GM03348 (cell line): ENCODE measurements around the gene DUSP28.
"Not testable (repeated sequence)": the region's sequence is repeated elsewhere in the genome, so short reads cannot be mapped to it uniquely, and the experiment has no call there.

ENCODE experiments used
- DNase-seq: peaks from one replicate; pipeline ENCODE4 v3.0.0; 2012; ENCODE audit warnings: low spot score

Gene DUSP28

GRCh38 chr2:240560480-240561324 lies 545 bp downstream of the DUSP28 start:
- peak; percentile 98 for DNase-seq

DNA sequence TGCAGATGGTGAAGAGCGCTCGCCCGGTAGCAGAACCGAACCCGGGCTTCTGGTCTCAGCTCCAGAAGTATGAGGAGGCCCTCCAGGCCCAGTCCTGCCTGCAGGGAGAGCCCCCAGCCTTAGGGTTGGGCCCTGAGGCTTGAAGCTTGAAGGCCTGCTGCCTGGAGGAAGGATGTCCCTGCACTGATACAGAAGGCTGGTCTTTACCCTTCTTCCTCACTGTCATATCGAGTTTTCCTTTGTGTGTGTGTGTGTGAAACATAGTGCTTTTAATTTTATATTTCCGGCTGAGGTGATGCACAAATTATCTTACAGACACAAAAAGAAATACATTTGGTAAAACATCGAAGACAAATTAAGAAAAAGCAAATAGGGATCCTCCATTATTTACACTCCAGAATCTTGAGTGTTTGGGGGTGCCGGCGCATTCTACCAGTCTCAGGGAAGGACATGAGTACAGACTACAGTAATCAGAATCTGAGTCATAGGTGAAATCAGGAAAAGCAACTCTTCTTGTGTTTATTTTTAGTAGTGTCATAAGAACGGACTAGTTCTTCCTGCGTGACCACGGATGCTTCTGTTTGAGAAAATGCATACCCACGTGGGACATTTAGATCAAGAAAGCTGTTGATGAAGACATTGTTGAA lies 1.3 kb downstream of the DUSP28 start:
- peak; percentile 19 for DNase-seq

GRCh38 chr2:240563231-240563630 lies 3.1 kb downstream of the DUSP28 start:
- not testable (repeated sequence) for DNase-seq

DNA sequence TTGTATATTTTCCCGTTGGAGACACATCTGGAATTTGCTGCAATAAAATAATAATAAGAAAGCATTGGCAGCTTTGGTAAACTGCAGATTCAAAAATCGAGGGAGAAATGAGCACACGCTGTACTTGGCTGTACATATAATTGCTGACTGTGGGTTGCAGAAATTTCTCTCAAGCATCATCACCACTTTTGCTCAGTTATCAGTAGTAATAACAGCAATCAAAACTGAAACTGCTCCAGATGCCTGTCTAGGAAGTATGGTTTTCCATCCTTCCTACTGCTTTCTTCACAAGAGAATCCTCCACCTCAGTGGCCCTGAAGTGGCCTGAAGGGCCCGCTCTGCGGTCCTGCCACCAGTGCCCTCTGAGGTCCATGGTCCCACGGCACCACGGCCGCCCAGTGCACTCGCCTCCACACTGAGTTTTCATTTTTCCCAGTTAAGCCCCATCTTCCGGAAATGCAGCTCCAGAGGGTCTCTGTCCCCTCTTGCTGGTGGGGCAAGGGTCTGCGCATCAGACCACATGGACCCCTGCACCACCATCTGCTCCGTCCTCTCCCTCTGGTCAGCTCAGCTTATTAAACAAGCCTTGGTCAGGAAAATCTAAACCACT lies 3.9 kb downstream of the DUSP28 start:
- no peak for DNase-seq

- DNase-seq: no peak
Observed at GRCh38 chr2:240564561-240565332, 4.6 kb downstream of the DUSP28 start.

DNA sequence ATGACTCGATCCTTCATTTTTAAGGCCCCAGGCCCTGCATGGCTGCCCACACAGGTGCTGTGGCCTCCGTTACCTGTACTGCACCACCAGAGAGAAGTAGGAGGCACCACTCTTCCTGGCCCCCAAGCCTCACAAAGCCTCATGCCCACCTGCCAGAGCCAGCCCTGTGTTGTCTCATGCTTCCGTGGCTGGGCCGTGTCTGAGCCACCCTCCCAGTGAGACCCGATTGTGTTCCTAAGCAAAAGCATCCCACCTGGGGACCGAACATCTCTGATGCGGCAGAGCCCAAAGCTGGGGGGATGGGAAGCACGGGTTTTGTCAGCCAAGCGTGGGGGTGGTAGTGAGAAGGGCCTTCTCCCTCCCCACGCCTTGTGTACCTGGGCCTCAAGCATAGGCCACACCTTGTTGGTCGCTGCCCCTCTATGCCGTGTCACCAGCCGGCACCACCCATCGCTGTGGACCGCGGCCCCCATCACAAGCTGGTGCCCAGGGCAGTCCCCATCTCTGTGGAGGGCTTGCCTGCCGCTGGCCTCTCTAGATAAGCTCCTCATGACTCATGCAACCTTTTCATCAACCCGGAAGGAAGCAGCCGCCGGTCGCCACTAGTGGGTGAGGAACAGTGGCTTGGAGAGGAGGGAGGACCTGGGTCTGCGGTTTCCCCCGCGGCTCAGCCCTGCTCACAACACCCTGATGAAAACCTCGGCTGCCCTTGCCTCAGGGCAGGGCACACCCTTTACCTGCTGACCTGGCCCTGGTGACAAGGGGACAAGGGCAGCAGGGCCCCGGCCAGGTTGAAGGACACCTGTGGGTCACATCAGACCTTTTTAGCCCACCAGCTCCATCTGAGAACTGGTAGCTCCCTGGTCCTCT lies 5.4 kb downstream of the DUSP28 start:
- DNase-seq: peak; percentile 62

DNA sequence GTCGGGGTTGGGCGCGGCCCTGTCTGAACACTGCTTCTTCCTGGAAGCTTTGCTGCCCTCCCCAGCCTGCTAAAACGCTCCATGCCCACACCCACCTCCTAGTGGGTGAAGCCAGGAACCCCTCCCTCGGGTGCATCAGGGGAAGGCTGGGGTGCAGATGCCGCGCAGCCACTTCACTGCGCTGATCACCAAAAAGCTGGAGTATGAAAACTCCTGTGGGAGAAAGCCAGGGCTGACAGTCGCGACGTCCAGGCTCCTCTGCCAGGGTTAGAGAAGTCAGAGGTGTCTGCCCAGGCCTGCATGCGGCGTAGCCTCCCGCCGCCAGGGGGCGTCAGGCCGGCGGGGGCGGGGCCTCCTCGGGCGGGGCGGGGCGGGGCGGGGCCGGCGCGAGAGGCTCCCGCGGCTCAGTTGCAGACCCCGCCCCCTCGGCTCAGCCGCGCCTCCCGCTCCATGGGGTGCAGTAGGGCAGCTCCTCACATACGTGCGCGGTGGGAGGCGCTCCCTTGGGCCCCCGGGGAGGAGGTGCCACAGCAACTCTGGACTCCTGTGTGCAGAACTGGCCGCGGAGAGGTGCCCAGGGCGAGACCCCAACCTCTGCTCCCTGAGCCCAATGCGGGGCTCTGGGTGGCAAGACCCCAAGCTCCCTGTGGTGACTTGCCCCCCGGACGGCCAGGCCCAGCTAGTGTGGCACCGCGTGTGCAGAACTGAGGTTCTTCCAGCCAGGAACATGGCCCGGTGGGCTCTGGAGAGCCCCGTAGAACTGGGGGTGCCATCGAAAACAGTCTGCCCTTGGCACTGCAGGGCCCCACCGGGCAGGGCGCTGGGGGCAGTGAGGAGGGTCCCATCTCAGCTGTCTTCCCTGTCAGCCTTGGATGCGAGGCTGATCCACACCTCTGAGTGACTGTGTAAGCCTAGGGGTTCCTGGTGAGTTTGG lies 6.3 kb downstream of the DUSP28 start:
- DNase-seq: peak; percentile 96

GRCh38 chr2:240567137-240567871 lies 7.1 kb downstream of the DUSP28 start:
- no peak for DNase-seq

- DNase-seq: peak; percentile 88
Observed at GRCh38 chr2:240567872-240568677, 7.9 kb downstream of the DUSP28 start, which contains the start of gene RNPEPL1. RNPEPL1 (plus strand) TSS chr2:240568484; CDS start chr2:240568587, 103 bp downstream.

DNA sequence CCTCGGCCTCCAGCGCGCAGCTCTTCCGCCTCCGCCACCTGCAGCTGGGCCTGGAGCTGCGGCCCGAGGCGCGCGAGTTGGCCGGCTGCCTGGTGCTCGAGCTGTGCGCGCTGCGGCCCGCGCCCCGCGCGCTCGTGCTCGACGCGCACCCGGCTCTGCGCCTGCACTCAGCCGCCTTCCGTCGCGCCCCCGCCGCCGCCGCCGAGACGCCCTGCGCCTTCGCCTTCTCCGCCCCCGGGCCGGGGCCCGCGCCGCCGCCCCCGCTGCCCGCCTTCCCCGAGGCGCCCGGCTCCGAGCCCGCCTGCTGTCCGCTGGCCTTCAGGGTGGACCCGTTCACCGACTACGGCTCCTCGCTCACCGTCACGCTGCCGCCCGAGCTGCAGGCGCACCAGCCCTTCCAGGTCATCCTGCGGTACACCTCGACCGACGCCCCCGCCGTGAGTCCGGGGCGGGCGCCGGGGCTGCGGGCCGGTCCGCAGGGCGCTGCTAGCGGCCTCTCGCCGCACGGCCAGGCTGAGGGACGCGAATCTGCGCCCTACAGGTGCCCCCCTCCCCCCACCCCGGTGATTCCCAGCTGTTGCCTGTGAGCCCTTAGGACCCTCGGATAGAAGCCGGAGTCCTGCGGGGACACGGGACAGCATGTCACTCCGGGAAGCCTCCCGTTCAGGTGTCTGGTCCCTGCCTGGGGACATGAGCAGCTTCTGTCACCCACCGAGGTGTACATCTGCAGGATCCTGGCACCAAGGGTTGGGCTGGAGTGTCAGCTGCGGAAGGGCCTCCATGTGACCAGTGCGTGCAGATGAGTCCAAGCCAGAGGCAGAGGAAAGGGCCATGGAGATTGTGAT lies 8.7 kb downstream of the DUSP28 start:
- DNase-seq: peak; percentile 83

- DNase-seq: no peak
Observed at GRCh38 chr2:240569523-240569997, 9.4 kb downstream of the DUSP28 start.

DNA sequence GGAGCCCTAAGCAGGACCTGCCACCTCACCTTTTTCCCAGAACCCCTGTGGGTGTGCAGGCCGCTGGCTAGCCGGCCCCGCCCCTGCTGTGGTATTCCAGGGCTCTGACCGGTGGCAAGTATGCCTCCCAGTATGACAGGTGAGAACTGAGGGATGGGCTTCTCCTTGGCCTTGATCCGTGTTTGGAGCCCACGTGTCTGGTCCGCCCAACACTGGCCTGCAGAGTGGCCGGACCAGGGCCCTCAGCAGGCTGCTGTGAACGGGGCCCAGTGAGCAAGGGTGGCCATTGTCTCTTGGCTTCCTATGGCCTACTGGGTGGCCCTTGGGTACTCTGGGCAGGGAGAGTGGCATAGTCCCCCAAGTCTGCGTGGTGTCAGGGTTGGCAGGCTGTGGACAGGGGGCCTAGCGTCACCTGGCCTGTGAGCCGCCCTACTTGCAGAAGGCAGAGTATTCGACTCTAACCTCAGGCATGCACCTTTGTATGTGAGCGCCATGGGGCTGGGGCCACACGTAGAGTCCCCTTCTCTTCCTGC lies 9.9 kb downstream of the DUSP28 start:
- DNase-seq: no peak

GRCh38 chr2:240570531-240571313 lies 10.6 kb downstream of the DUSP28 start:
- DNase-seq: no peak

GRCh38 chr2:240571314-240571973 lies 11.3 kb downstream of the DUSP28 start:
- DNase-seq: no peak

GRCh38 chr2:240572141-240573031 lies 12.2 kb downstream of the DUSP28 start:
- no peak for DNase-seq
